ENCODE data around the gene HMCN2.

HMCN2 gene

DNA sequence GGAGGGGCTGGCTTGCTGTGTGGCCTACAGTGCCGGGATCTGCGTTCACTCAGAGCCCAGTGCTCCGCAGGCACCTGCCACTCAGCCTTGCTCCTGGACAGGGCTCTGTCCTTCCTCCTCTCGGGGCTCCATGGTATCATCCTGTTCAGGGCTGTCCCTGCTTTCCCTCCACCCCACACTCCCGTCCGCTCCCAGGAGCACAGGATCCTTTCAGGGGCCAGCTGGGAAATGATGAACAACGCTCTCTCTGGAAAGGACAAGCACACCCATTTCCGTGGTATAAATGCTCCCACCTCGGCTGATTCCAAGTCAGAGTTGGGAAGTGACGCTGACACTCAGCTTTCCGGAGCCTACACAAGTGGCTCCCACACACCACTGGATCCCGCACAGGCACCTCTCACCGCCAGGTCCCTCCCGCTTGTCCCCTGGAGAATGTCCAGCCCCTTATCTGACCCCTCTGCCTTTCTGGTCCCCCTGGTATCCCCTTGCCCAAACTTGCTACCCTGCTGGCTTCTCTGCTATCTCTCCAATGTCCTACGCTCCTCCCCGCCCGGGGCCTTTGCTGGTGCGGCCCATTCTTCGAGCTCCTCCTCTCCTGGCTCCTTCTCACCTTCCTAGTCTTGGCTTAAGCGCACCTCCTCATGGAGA lies 21.3 kb downstream of the HMCN2 start:
- H2BK5ac ChIP-seq (ENCODE audit: low read length): no peak overlapping the region
- H2BK15ac ChIP-seq (ENCODE audit: low read length): peak overlapping the region; percentile 18
- H3K23ac ChIP-seq (ENCODE audit: low read depth, low read length, poor library complexity): peak overlapping the region; percentile 48
- no peak overlapping the region for H3K4me3 ChIP-seq (ENCODE audit: low read length in 2 of 2)
- no peak overlapping the region for H3K18ac ChIP-seq (ENCODE audit: low read length)
- no peak overlapping the region for H2AK5ac ChIP-seq (ENCODE audit: low read depth, low read length)
- peak overlapping the region; percentile 48 for H2BK12ac ChIP-seq (ENCODE audit: low read length)
- H3K4ac ChIP-seq (ENCODE audit: low read length): no peak overlapping the region
- no peak overlapping the region for H4K8ac ChIP-seq (ENCODE audit: low read depth, low read length)
- no peak overlapping the region for H3K14ac ChIP-seq (ENCODE audit: low read length)
- H3K9me3 ChIP-seq (replicated peaks in 1 of 2; ENCODE audit: control insufficient read depth in 2 of 2, insufficient read depth in 1 of 2, low read depth in 1 of 2, low read length in 2 of 2): no peaks in the 10 kb centered on the region
- no peaks in the 10 kb centered on the region for H3K79me1 ChIP-seq (ENCODE audit: low read depth, low read length)
- no peak for DNase-seq (ENCODE audit: low spot score)
- H3K4me2 ChIP-seq (ENCODE audit: insufficient read depth, low read length, poor library complexity, severe bottlenecking): no peak overlapping the region
- no peak overlapping the region for H2BK120ac ChIP-seq (ENCODE audit: low read depth, low read length)
- H3K27me3 ChIP-seq (ENCODE audit: control insufficient read depth in 3 of 3, insufficient read depth in 3 of 3, low read depth in 1 of 3, low read length in 3 of 3): peaks cover 0 to 40% (median 0%) of the 10 kb centered on the region in 3 experiments
- no peak overlapping the region for H4K91ac ChIP-seq (ENCODE audit: low read depth, low read length, poor library complexity)
- no CpG with 5 or more reads among the region's 20 CpGs for WGBS, 2 donors (ENCODE audit: extremely low coverage in 2 of 2, insufficient read length in 2 of 2, insufficient replicate concordance in 1 of 2)
- peaks cover 0 to 1% of the 10 kb centered on the region in 2 donors for H3K4me1 ChIP-seq (ENCODE audit: control insufficient read depth in 2 of 2, insufficient read depth in 1 of 2, low read depth in 1 of 2, low read length in 2 of 2)
- H3K9ac ChIP-seq (ENCODE audit: low read depth, low read length, poor library complexity): no peak overlapping the region
- H2AFZ ChIP-seq (ENCODE audit: low read length): no peak overlapping the region
- H3K36me3 ChIP-seq (replicated peaks in 1 of 2; ENCODE audit: control insufficient read depth in 2 of 2, insufficient read depth in 2 of 2, low read length in 2 of 2): no peaks in the 10 kb centered on the region
- H3K27ac ChIP-seq (replicated peaks; ENCODE audit: low read length): no peak overlapping the region

DNA sequence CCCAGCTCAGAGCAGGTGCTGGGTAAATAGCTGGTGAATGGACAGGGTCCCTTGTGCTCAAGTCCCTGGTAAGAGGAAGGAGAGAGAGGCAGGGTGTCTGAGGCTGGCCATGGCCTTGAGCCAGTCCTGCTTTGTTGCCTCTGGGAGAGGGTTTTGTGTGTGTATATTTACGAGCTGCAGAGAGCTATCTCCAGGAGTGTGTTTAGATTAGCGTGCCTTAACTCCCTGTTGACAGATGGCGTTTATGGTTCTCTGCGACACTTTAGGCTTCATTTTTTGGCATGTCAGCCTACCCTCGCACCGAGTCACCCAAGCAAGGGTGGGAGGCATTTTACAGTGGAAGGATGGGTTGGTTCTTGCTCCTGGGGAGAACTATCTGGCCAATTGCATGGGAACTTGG lies 22.2 kb downstream of the HMCN2 start:
- no peak overlapping the region for H3K18ac ChIP-seq (ENCODE audit: low read length)
- H3K14ac ChIP-seq (ENCODE audit: low read length): no peak overlapping the region
- no peak overlapping the region for H3K23ac ChIP-seq (ENCODE audit: low read depth, low read length, poor library complexity)
- no peak overlapping the region for H2BK120ac ChIP-seq (ENCODE audit: low read depth, low read length)
- H3K4ac ChIP-seq (ENCODE audit: low read length): no peak overlapping the region
- peaks cover 0 to 1% of the 10 kb centered on the region in 2 donors for H3K4me1 ChIP-seq (ENCODE audit: control insufficient read depth in 2 of 2, insufficient read depth in 1 of 2, low read depth in 1 of 2, low read length in 2 of 2)
- no peak overlapping the region for H2BK12ac ChIP-seq (ENCODE audit: low read length)
- H3K27ac ChIP-seq (replicated peaks; ENCODE audit: low read length): no peak overlapping the region
- H3K27me3 ChIP-seq (ENCODE audit: control insufficient read depth in 3 of 3, insufficient read depth in 3 of 3, low read depth in 1 of 3, low read length in 3 of 3): peaks cover 0 to 38% (median 0%) of the 10 kb centered on the region in 3 experiments
- WGBS, 2 donors (ENCODE audit: extremely low coverage in 2 of 2, insufficient read length in 2 of 2, insufficient replicate concordance in 1 of 2): no CpG with 5 or more reads among the region's 6 CpGs
- no peak overlapping the region for H4K91ac ChIP-seq (ENCODE audit: low read depth, low read length, poor library complexity)
- DNase-seq (ENCODE audit: low spot score): no peak
- no peak overlapping the region for H2AFZ ChIP-seq (ENCODE audit: low read length)
- H2AK5ac ChIP-seq (ENCODE audit: low read depth, low read length): peak overlapping the region; percentile 3
- no peak overlapping the region for H2BK15ac ChIP-seq (ENCODE audit: low read length)
- H3K9ac ChIP-seq (ENCODE audit: low read depth, low read length, poor library complexity): no peak overlapping the region
- no peak overlapping the region for H3K4me3 ChIP-seq (ENCODE audit: low read length in 2 of 2)
- no peak overlapping the region for H3K4me2 ChIP-seq (ENCODE audit: insufficient read depth, low read length, poor library complexity, severe bottlenecking)
- no peak overlapping the region for H4K8ac ChIP-seq (ENCODE audit: low read depth, low read length)
- H3K9me3 ChIP-seq (replicated peaks in 1 of 2; ENCODE audit: control insufficient read depth in 2 of 2, insufficient read depth in 1 of 2, low read depth in 1 of 2, low read length in 2 of 2): no peaks in the 10 kb centered on the region
- H3K79me1 ChIP-seq (ENCODE audit: low read depth, low read length): no peaks in the 10 kb centered on the region
- no peak overlapping the region for H2BK5ac ChIP-seq (ENCODE audit: low read length)
- no peaks in the 10 kb centered on the region for H3K36me3 ChIP-seq (replicated peaks in 1 of 2; ENCODE audit: control insufficient read depth in 2 of 2, insufficient read depth in 2 of 2, low read length in 2 of 2)

GRCh38 chr9:130288393-130288792 lies 22.8 kb downstream of the HMCN2 start:
- Histone ChIP-seq H3K4me2 (ENCODE audit: insufficient read depth, low read length, poor library complexity, severe bottlenecking) (no peak overlapping the region), H3K23ac (ENCODE audit: low read depth, low read length, poor library complexity) (no peak overlapping the region), H3K4me1 (ENCODE audit: control insufficient read depth in 2 of 2, insufficient read depth in 1 of 2, low read depth in 1 of 2, low read length in 2 of 2) (peaks cover 0 to 1% of the 10 kb centered on the region in 2 donors), H3K9ac (ENCODE audit: low read depth, low read length, poor library complexity) (no peak overlapping the region), H2BK5ac (ENCODE audit: low read length) (no peak overlapping the region), H4K8ac (ENCODE audit: low read depth, low read length) (no peak overlapping the region), H2AK5ac (ENCODE audit: low read depth, low read length) (no peak overlapping the region), H2AFZ (ENCODE audit: low read length) (no peak overlapping the region), H2BK15ac (ENCODE audit: low read length) (no peak overlapping the region), H3K18ac (ENCODE audit: low read length) (no peak overlapping the region), H3K27me3 (ENCODE audit: control insufficient read depth in 3 of 3, insufficient read depth in 3 of 3, low read depth in 1 of 3, low read length in 3 of 3) (peaks cover 0 to 39% (median 0%) of the 10 kb centered on the region in 3 experiments), H2BK120ac (ENCODE audit: low read depth, low read length) (no peak overlapping the region), H3K14ac (ENCODE audit: low read length) (no peak overlapping the region), H3K36me3 (replicated peaks in 1 of 2; ENCODE audit: control insufficient read depth in 2 of 2, insufficient read depth in 2 of 2, low read length in 2 of 2) (no peaks in the 10 kb centered on the region), H3K79me1 (ENCODE audit: low read depth, low read length) (no peaks in the 10 kb centered on the region), H3K4ac (ENCODE audit: low read length) (no peak overlapping the region), H4K91ac (ENCODE audit: low read depth, low read length, poor library complexity) (no peak overlapping the region), H3K9me3 (replicated peaks in 1 of 2; ENCODE audit: control insufficient read depth in 2 of 2, insufficient read depth in 1 of 2, low read depth in 1 of 2, low read length in 2 of 2) (no peaks in the 10 kb centered on the region), H3K27ac (replicated peaks; ENCODE audit: low read length) (no peak overlapping the region), H2BK12ac (ENCODE audit: low read length) (no peak overlapping the region), H3K4me3 (ENCODE audit: low read length in 2 of 2) (no peak overlapping the region)
- no peak for DNase-seq (ENCODE audit: low spot score)
- no CpG with 5 or more reads among the region's 6 CpGs for WGBS, 2 donors (ENCODE audit: extremely low coverage in 2 of 2, insufficient read length in 2 of 2, insufficient replicate concordance in 1 of 2)

GRCh38 chr9:130288926-130289690 lies 23.5 kb downstream of the HMCN2 start:
- Histone ChIP-seq H3K79me1 (ENCODE audit: low read depth, low read length) (no peaks in the 10 kb centered on the region), H3K18ac (ENCODE audit: low read length) (peak overlapping the region; percentile 67), H3K36me3 (replicated peaks in 1 of 2; ENCODE audit: control insufficient read depth in 2 of 2, insufficient read depth in 2 of 2, low read length in 2 of 2) (no peaks in the 10 kb centered on the region), H2AFZ (ENCODE audit: low read length) (no peak overlapping the region), H3K23ac (ENCODE audit: low read depth, low read length, poor library complexity) (no peak overlapping the region), H3K4me1 (ENCODE audit: control insufficient read depth in 2 of 2, insufficient read depth in 1 of 2, low read depth in 1 of 2, low read length in 2 of 2) (peaks cover 0 to 1% of the 10 kb centered on the region in 2 donors), H3K27me3 (ENCODE audit: control insufficient read depth in 3 of 3, insufficient read depth in 3 of 3, low read depth in 1 of 3, low read length in 3 of 3) (peaks cover 0 to 43% (median 0%) of the 10 kb centered on the region in 3 experiments), H3K14ac (ENCODE audit: low read length) (no peak overlapping the region), H2BK5ac (ENCODE audit: low read length) (no peak overlapping the region), H3K4ac (ENCODE audit: low read length) (no peak overlapping the region), H2BK120ac (ENCODE audit: low read depth, low read length) (no peak overlapping the region), H3K4me2 (ENCODE audit: insufficient read depth, low read length, poor library complexity, severe bottlenecking) (no peak overlapping the region), H3K4me3 (ENCODE audit: low read length in 2 of 2) (no peak overlapping the region), H2AK5ac (ENCODE audit: low read depth, low read length) (no peak overlapping the region), H4K91ac (ENCODE audit: low read depth, low read length, poor library complexity) (no peak overlapping the region), H3K27ac (replicated peaks; ENCODE audit: low read length) (no peak overlapping the region), H2BK15ac (ENCODE audit: low read length) (peak overlapping the region; percentile 60), H2BK12ac (ENCODE audit: low read length) (no peak overlapping the region), H3K9me3 (replicated peaks in 1 of 2; ENCODE audit: control insufficient read depth in 2 of 2, insufficient read depth in 1 of 2, low read depth in 1 of 2, low read length in 2 of 2) (no peaks in the 10 kb centered on the region), H4K8ac (ENCODE audit: low read depth, low read length) (no peak overlapping the region), H3K9ac (ENCODE audit: low read depth, low read length, poor library complexity) (no peak overlapping the region)
- no peak for DNase-seq (ENCODE audit: low spot score)
- WGBS, 2 donors (ENCODE audit: extremely low coverage in 2 of 2, insufficient read length in 2 of 2, insufficient replicate concordance in 1 of 2): no CpG with 5 or more reads among the region's 13 CpGs
